Stimulated activated CD4-positive, alpha-beta T cell treated with anti-CD3 and anti-CD28 coated beads, Interleukin-1b, Interleukin-23, amount 100 ng/mL, for 24 hours (primary cell): ENCODE measurements around the gene CNTN2.

Experiments
- DNase-seq, 4 experiments: peaks; one replicate each; pipeline ENCODE4 v3.0.0-alpha.2; 2020; ENCODE audit warnings: low read depth in 4 of 4, low spot score in 1 of 4

The CNTN2 gene

DNA sequence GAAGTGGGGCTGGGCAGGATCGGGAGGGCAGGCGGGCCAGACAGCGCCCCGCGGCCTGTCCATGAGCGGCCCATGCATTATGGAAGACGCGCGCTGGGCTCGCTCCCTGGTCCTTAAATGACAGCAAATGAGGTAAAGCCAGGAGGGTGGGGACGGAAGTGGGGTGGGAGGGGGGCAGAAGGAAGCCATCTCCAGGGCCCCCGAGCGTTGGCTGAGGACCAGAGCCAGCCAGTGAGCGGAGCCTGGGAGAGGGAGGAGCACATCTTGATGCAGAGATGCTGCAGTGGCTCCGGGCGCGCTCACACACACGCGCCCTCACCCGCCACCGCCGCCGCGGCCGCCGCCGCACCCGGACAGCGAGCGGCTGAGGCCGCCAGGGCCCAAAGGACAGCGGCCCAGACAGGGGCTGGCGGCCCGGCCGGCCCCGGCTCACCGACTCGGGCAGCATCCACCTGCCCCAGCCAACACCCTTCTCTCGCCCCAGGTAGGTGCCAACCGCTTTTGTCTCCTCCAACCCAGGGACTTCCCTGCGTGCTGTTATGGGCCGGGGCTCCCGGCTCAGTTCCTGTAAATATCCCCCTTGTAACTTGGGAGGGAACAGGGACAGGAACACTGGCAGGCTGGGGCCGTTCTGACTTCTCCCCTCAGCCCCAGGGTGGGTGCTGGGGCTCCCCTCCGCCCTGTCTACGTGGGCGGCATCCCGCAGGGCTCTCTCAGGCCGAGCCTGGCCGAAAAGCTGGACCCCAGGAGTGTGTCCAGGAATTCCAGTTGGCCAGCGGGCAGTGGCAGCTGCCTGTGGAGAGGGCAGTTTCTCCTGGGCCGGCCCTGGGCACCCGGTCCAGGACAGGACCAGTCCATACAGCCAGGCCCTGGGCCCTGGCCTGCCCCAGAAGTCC lies at the start of gene CNTN2:
TSS of gene CNTN2 (plus strand) at position 302 of the 896 bp plus-strand sequence. CDS start 9,974 bp downstream, outside the sequence.
- no peak for DNase-seq

GRCh38 chr1:204994086-204994862 lies 48.7 kb upstream of the CNTN2 start:
- DNase-seq, result no peak

- no peak for DNase-seq
These were observed 46.0 kb upstream of the CNTN2 start for GRCh38 chr1:204996981-204997380.

- no peak for DNase-seq
These were observed 45.2 kb upstream of the CNTN2 start for GRCh38 chr1:204997591-204998355.

- no peak for DNase-seq
These were observed 41.9 kb upstream of the CNTN2 start for GRCh38 chr1:205001162-205001561.

DNA sequence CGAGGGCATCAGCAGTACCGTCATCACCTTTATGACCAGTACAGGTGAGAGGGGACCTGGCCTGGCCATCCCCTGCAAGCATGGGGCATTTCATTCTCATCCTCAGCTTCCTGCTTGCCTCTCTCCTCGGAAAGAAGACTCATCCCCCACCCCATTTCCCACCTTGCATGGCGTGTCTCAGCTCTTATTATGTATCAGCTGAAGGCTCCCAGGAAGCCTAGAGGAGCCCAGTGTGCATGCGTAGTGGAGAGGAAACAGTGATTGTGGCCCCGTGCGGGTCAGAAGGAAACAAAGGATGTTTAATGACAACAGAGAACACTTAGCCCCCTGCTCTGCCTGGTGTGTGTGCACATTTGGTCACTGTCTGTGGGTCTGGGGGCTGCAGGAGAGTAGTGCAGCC lies 40.3 kb upstream of the CNTN2 start:
- no peak for DNase-seq

- no peak for DNase-seq
These were observed 39.5 kb upstream of the CNTN2 start for GRCh38 chr1:205003358-205004131.

- no peak for DNase-seq
These were observed 38.7 kb upstream of the CNTN2 start for GRCh38 chr1:205004351-205004750.

DNA sequence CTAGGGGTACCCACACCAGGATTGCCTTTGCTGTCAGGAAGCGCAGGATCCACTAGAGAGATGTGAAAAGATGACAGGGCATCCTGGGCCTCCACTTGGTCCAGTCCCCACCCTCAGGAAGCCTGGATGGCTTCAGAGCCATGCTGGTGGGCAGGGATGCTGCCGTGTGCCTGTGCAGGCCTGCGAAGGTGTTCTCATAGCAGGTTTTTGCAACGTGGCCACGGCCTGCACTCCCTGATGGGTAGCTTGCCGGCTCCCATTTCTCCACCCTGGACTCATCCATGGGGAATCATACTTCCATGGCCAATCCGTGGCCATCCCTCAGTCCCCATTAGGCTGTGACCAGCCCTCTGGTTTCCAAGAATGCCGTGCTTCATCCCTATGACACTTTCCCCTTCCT lies 34.1 kb upstream of the CNTN2 start:
- DNase-seq, result no peak

- no peak for DNase-seq
These were observed 33.3 kb upstream of the CNTN2 start for GRCh38 chr1:205009670-205010069.

DNA sequence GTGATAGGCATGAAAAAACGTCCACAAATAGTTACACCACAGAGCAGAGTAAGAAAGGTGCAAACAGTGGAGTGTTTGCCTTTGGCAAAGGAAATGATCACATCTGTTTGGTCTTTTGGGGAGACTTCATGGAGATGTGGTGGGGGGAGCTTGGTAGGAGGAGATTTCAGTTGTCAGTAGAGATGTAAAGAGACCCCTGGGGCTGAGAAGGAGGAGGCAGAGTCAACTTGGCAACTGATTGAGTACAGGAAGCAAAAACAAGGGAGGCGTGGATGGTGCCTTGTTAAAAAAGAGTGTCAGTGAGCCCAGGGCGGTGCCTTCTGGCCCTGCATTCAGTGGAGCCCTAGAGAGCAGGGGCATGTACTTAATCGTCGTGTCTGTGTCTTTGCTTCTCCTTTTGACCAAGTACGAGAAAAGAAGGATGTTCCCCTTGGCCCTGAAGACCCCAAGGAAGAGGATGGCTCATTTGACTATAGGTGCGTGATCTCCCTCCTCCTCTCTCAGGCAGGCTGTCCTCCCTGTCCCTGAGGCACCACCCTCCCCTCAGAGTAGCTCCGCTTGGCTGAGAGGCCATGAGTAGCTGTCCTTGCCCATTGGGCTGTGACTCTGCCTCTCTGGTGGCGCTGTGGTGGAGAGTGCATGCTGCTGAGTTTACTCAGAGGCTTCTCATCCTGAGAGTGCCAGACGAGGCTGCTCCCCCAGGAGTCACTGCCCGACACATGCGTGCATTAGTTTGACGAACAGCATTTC lies 30.4 kb upstream of the CNTN2 start:
- no peak for DNase-seq

- DNase-seq, result no peak
These were observed 29.2 kb upstream of the CNTN2 start for GRCh38 chr1:205013683-205014367.

GRCh38 chr1:205014783-205015182 lies 28.2 kb upstream of the CNTN2 start:
- no peak for DNase-seq

DNA sequence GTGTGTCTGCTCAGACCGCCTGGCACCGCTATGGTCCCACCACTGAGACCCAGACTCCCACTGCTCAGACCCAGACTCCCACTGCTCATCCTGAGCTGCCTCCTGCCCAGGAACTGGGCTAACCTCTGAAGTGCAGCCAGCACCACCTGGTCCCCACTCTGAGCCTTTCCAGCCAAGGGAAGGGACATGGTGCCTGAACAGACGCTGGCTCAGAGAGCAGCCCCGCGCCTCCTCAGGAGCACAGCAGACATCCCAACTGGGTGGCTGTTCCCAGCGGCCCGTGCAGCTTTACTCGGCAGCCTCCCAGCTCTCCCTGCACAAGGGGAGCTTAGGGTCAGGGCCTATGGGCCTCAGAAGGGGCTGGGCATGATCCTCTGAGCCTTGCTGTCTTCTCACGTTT lies 27.8 kb upstream of the CNTN2 start:
- no peak for DNase-seq

- DNase-seq, result no peak
These were observed 26.9 kb upstream of the CNTN2 start for GRCh38 chr1:205016075-205016474.

GRCh38 chr1:205016584-205016983 lies 26.4 kb upstream of the CNTN2 start:
- no peak for DNase-seq

DNA sequence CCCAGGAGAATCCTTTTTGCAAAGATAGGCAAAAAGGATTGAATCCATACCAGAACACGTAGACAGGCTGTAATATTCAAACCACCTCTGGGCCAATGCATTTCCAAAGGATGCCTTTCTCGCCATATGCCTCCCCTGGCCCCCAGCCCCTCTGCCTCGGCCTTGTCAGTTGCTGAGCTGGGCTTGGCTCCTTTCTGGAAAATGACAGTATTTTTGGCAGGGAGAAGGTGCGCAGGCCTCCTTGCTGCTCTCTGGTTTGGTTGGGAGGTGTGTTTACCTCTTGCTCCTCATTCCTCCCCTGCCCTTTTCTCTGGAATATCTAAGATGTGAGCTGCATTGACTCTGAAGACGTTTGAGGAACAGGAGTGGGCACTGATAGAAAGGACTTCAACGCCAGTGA lies 26.0 kb upstream of the CNTN2 start:
- DNase-seq, result no peak

- DNase-seq, result no peak
These were observed 25.2 kb upstream of the CNTN2 start for GRCh38 chr1:205017766-205018165.

DNA sequence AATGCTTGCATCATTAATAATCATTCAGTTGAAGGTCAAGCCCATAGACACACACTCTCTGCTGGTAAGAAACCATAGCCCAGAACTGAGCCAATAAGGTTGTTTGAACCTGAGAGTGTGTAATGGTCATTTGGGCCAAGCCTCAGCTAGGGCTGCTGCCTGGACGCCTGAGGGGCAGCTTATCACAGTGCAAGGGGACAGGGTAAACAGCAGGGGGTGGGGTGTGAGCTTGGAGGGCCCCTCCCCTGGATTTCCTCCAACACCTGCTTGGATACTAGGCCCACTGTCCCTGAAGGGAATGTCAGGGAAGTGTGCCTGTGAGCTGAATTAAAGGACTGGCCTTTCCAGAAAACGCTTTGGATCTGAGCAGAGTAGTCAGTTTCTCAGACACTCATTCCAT lies 24.6 kb upstream of the CNTN2 start:
- DNase-seq, result no peak
